Erythroblast (primary cell): ENCODE results near the gene AOPEP.

Source experiments
- DNase-seq, 2 experiments: peaks; one replicate each; lab custom pipeline; 2025; lab: John Stamatoyannopoulos, UW
- GATA1 ChIP-seq: IDR thresholded peaks from 2 replicates; pipeline ENCODE4 v1.6.1; 2011; ENCODE audit warnings: low read depth, mild to moderate bottlenecking, control low read depth, low read length, moderate library complexity
- POLR2A ChIP-seq: IDR thresholded peaks from 2 replicates; pipeline ENCODE4 v1.6.1; 2011; ENCODE audit warnings: mild to moderate bottlenecking, low read length

AOPEP gene

GRCh38 chr9:94782355-94783101 is 56.0 kb downstream of the AOPEP start:
- no peak for DNase-seq
- no peak for TF ChIP-seq POLR2A
- no peak for TF ChIP-seq GATA1

- peak; percentile 49 to 61 for DNase-seq
- TF ChIP-seq GATA1 (no peak), POLR2A (no peak)
These were observed 56.7 kb downstream of the AOPEP start for GRCh38 chr9:94783102-94783682.

GRCh38 chr9:94783928-94784327 is 57.4 kb downstream of the AOPEP start:
- DNase-seq: no peak
- no peak for TF ChIP-seq GATA1
- no peak for TF ChIP-seq POLR2A

- TF ChIP-seq POLR2A (no peak), GATA1 (no peak)
- DNase-seq: no peak
These were observed 59.0 kb downstream of the AOPEP start for GRCh38 chr9:94785215-94786169.

- TF ChIP-seq GATA1: no peak
- no peak for TF ChIP-seq POLR2A
- no peak for DNase-seq
These were observed 60.1 kb downstream of the AOPEP start for GRCh38 chr9:94786586-94786985.

- TF ChIP-seq POLR2A: no peak
- TF ChIP-seq GATA1: no peak
These were observed 60.8 kb downstream of the AOPEP start for GRCh38 chr9:94787266-94787665.

GRCh38 chr9:94788570-94789105 is 62.1 kb downstream of the AOPEP start:
- no peak for DNase-seq
- no peak for TF ChIP-seq GATA1
- TF ChIP-seq POLR2A: no peak

More at GRCh38 chr9:94787266-94787665, 60.8 kb downstream of the AOPEP start:
- no peak for DNase-seq

- no peak for DNase-seq
- TF ChIP-seq GATA1: no peak
- TF ChIP-seq POLR2A: no peak
These were observed 64.9 kb downstream of the AOPEP start for GRCh38 chr9:94791435-94791834.

- TF ChIP-seq POLR2A: no peak
- TF ChIP-seq GATA1: no peak
- DNase-seq: no peak
These were observed 66.0 kb downstream of the AOPEP start for GRCh38 chr9:94792511-94792910.

GRCh38 chr9:94794476-94795167 is 68.1 kb downstream of the AOPEP start:
- DNase-seq: no peak
- TF ChIP-seq GATA1 (no peak), POLR2A (no peak)

GRCh38 chr9:94796687-94797086 is 70.2 kb downstream of the AOPEP start:
- no peak for DNase-seq
- TF ChIP-seq GATA1 (no peak), POLR2A (no peak)

GRCh38 chr9:94798201-94798600 is 71.7 kb downstream of the AOPEP start:
- TF ChIP-seq GATA1: no peak
- no peak for TF ChIP-seq POLR2A
- DNase-seq: no peak

- DNase-seq: no peak
- no peak for TF ChIP-seq GATA1
- no peak for TF ChIP-seq POLR2A
These were observed 72.2 kb downstream of the AOPEP start for GRCh38 chr9:94798708-94799107.
